Stomach (tissue), 9 donors: ENCODE measurements around the gene CHCHD6. TPM values are rescaled to one million over a fixed set of nuclear protein-coding genes. Genes with fewer than 3 reads are reported as not detected.

ENCODE experiments used
- DNase-seq, 2 donors: peaks; one replicate each; pipeline versions ENCODE4 v3.0.0 to v3.0.0-alpha.2; 2013 to 2019
- H3K27ac ChIP-seq, 5 donors: fragments of 200-600 bp in 4 of 5; sonication (generic) in 4 of 5; one replicate each; pipeline ENCODE4 v1.5.1; 2013 to 2019; ENCODE audit warnings: mild to moderate bottlenecking in 1 of 5, moderate library complexity in 1 of 5
- H3K27me3 ChIP-seq, 3 donors: fragments of 200-600 bp; sonication (generic); one replicate each; pipeline ENCODE4 v1.5.1; 2017 to 2019; ENCODE audit warnings: mixed run types in 1 of 3
- H3K36me3 ChIP-seq, 4 donors: fragments of 200-600 bp; sonication (generic); 1 replicate in 3 of 4; 2 replicates in 1 of 4; pipeline ENCODE4 v1.5.1; 2016 to 2019
- H3K4me1 ChIP-seq, 4 donors: fragments of 200-600 bp; sonication (generic); one replicate each; pipeline ENCODE4 v1.5.1; 2016 to 2019
- H3K4me3 ChIP-seq, 4 donors: fragments of 200-600 bp; sonication (generic) in 3 of 4; one replicate each; pipeline ENCODE4 v1.5.1; 2016 to 2019; ENCODE audit warnings: mild to moderate bottlenecking in 1 of 4
- H3K9me3 ChIP-seq, 4 donors: fragments of 200-600 bp; sonication (generic); one replicate each; pipeline ENCODE4 v1.5.1; 2016 to 2019
- CTCF ChIP-seq, 7 experiments: fragments of 450-650 bp in 4 of 7; fragments of 200-600 bp in 3 of 7; sonication (generic) in 3 of 7; IDR thresholded peaks; one replicate each; pipeline ENCODE4 v1.5.1; 2016 to 2019; ENCODE audit warnings: antibody characterized with exemption in 7 of 7, control low read depth in 2 of 7, mild to moderate bottlenecking in 1 of 7
- EP300 ChIP-seq: sonication (generic); formaldehyde crosslinking; IDR thresholded peaks from one replicate; pipeline ENCODE4 v1.6.1; 2017; ENCODE audit warnings: antibody characterized with exemption
- POLR2A ChIP-seq, 4 donors: fragments of 450-650 bp; IDR thresholded peaks; one replicate each; pipeline ENCODE4 v1.6.1; 2016; ENCODE audit warnings: antibody characterized with exemption in 4 of 4, control low read depth in 2 of 4, mild to moderate bottlenecking in 1 of 4, moderate library complexity in 1 of 4
- POLR2AphosphoS5 ChIP-seq, 3 donors: sonication (generic); formaldehyde crosslinking; IDR thresholded peaks; one replicate each; pipeline ENCODE4 v1.6.1; 2016; ENCODE audit warnings: antibody characterized with exemption in 3 of 3
- WGBS, 5 donors: extraction: QIAGEN DNeasy Blood & Tissue Kit in 3 of 5; methylation state at CpG; one replicate each; pipeline versions ENCODE4 v1.1.5 to v1.1.7; 2013 to 2018; 5-methylcytosine and 5-hydroxymethylcytosine counted together
- intact Hi-C: fragments of 100-400 bp; cut with DNase I; formaldehyde crosslinking; loops from one replicate; pipeline ENCODE4 v1.15.1; 2023; ENCODE audit warnings: low total_unique reads
- polyA plus RNA-seq, 3 donors: library from polyadenylated mRNA; stranded (reverse); fragments of 200-250 nt; gene quantifications; one replicate each; pipeline ENCODE4 v1.2.3, GENCODE V29; 2013
- total RNA-seq, 5 donors: library from RNA; depleted of rRNA; stranded (reverse); fragments of >200 nt; gene quantifications; one replicate each; pipeline versions ENCODE4 v1.1.0 to v1.2.3, GENCODE V29; 2014 to 2016
- donor health status: healthy with polysubstance abuse.
- donor health status: Bipolar disorder and iron deficiency.
- donor health status: healthy.

CHCHD6 gene
- total and polyA plus RNA-seq, 8 donors = 4.0 to 40.8 (median 11.9) TPM; not detected in 1

DNA sequence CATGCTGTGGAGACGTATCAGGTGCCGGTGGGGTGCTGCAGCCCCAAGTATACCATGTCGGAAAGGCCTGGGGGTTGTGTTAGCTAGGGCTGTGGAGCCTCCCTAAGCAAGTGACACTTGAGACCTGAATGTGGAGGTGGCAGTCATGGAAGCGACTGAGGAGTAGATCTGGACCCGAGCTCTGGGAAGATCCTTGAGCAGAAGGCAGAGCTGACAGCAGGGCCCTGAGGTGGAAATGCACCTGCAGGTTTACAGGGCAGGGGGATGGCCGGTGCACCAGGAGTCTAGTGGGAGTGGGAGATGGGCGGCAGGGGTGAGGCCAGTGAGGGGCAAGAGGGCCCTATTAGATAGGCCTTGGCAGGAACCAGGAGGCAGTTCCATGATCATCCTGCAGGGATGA, 187.1 kb downstream of the CHCHD6 start:
- intact Hi-C loops = no loop called here
- H3K27ac ChIP-seq = no peak overlapping the region
- H3K27me3 ChIP-seq = no peaks in the 10 kb centered on the region
- DNase-seq = no peak
- H3K4me3 ChIP-seq = no peak overlapping the region
- no peaks in the 10 kb centered on the region for H3K36me3 ChIP-seq
- peaks cover 0 to 19% (median 9%) of the 10 kb centered on the region in 4 donors for H3K4me1 ChIP-seq
- no peak for TF ChIP-seq CTCF (IDR thresholded peaks at IDR 0.05)
- TF ChIP-seq EP300 = no peak
- TF ChIP-seq POLR2A (IDR thresholded peaks at IDR 0.05) = no peak
- TF ChIP-seq POLR2AphosphoS5 (IDR thresholded peaks at IDR 0.05) = no peak
- 95 to 99% (median 97%) methylated on average over 7 of the region's 7 CpGs for WGBS, 5 donors
- no peaks in the 10 kb centered on the region for H3K9me3 ChIP-seq

GRCh38 chr3:126891791-126892190, 187.8 kb downstream of the CHCHD6 start:
- no peaks in the 10 kb centered on the region for H3K27me3 ChIP-seq
- H3K4me3 ChIP-seq = no peak overlapping the region
- no peak for DNase-seq
- H3K9me3 ChIP-seq = no peaks in the 10 kb centered on the region
- no peaks in the 10 kb centered on the region for H3K36me3 ChIP-seq
- H3K27ac ChIP-seq = no peak overlapping the region
- H3K4me1 ChIP-seq = peaks cover 0 to 17% (median 11%) of the 10 kb centered on the region in 4 donors
- 95 to 98% (median 97%) methylated on average over 9 to 10 of the region's 10 CpGs for WGBS, 5 donors
- intact Hi-C loops = no loop called here
- TF ChIP-seq POLR2AphosphoS5 (IDR thresholded peaks at IDR 0.05) (no peak), EP300 (no peak), POLR2A (IDR thresholded peaks at IDR 0.05) (no peak)

GRCh38 chr3:126893651-126894050, 189.6 kb downstream of the CHCHD6 start:
- no peak overlapping the region for H3K27ac ChIP-seq
- no peaks in the 10 kb centered on the region for H3K36me3 ChIP-seq
- no peaks in the 10 kb centered on the region for H3K9me3 ChIP-seq
- intact Hi-C loops = no loop called here
- 79 to 98% (median 96%) methylated on average over 2 of the region's 2 CpGs for WGBS, 5 donors
- DNase-seq = no peak
- H3K27me3 ChIP-seq = no peaks in the 10 kb centered on the region
- peaks cover 0 to 14% (median 9%) of the 10 kb centered on the region in 4 donors for H3K4me1 ChIP-seq
- no peak for TF ChIP-seq CTCF (IDR thresholded peaks at IDR 0.05)
- TF ChIP-seq EP300 = no peak
- no peak for TF ChIP-seq POLR2A (IDR thresholded peaks at IDR 0.05)
- no peak for TF ChIP-seq POLR2AphosphoS5 (IDR thresholded peaks at IDR 0.05)
- no peak overlapping the region for H3K4me3 ChIP-seq

DNA sequence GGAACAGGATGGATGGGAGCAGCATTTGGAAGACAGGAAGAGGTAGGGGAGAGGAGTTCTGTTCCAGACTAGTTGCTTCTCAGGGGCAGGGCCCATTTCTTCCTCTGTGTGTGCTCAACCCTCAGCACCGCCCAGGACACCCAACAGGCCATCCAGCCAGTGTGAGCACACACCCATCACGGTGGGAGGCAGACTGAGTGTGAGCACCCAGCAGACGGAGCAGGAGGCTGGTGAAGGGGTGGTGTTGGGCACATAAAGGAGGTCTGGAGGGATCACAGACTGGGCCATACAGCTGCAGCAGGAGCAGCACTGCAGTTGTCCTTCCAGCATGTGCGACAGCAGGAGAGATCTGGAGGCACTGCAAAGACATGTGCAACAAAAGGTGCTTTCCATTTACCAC, 190.4 kb downstream of the CHCHD6 start:
- TF ChIP-seq CTCF (IDR thresholded peaks at IDR 0.05) = no peak
- no peak for TF ChIP-seq POLR2A (IDR thresholded peaks at IDR 0.05)
- no peak for TF ChIP-seq EP300
- TF ChIP-seq POLR2AphosphoS5 (IDR thresholded peaks at IDR 0.05) = no peak
- no peaks in the 10 kb centered on the region for H3K36me3 ChIP-seq
- H3K4me3 ChIP-seq = no peak overlapping the region
- peaks cover 0 to 14% (median 9%) of the 10 kb centered on the region in 4 donors for H3K4me1 ChIP-seq
- no peak overlapping the region for H3K27ac ChIP-seq
- 77 to 97% (median 91%) methylated on average over 4 of the region's 4 CpGs for WGBS, 5 donors
- H3K9me3 ChIP-seq = no peaks in the 10 kb centered on the region
- intact Hi-C loops = no loop called here
- no peak for DNase-seq
- no peaks in the 10 kb centered on the region for H3K27me3 ChIP-seq

DNA sequence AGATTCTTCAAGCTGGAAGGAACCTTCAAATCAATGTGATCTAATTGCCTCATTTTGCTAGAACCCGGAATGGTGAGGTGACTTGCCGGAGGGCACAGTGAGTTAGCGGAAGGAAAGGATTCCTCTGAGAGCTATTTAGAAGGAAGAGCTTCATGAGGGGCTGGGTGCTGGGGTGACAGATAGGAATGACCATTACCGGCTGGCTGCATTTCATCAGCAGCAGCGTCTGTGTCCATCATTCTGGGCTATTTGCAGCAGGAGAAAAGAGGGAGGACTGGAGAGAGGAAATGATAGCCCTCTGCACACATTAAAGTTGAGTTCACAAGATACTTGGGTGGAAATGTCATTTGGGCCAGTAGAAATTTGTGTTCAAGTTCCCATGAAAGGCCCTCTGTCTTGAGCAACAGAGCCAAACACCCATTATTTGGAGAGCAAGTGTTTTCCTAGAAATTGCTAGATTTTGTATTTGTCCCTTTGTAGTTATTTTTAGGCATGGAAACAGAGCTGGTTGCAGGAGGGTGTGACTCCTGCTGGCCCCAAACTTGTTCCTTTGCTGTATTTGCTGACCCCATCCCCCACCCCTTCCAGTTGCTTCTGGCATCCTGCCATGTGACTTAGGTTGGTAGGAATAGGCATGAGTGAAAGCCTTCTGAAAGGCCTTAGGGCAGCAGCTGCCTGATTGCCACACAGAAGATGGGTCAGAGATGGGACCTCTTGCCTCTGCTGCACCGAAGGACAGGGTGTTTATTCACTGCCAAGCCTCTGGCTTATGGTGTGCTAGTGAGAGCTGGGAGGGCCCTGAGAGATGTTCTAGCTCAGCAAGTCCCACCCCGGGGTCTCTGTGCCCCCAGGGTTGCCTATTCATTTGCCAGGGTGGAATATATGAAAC, 191.4 kb downstream of the CHCHD6 start:
- Histone ChIP-seq H3K9me3 (no peaks in the 10 kb centered on the region), H3K4me1 (peaks cover 0 to 14% (median 9%) of the 10 kb centered on the region in 4 donors), H3K36me3 (no peaks in the 10 kb centered on the region), H3K27me3 (no peaks in the 10 kb centered on the region), H3K4me3 (no peak overlapping the region), H3K27ac (no peak overlapping the region)
- 77 to 82% (median 78%) methylated on average over 7 of the region's 7 CpGs for WGBS, 5 donors
- intact Hi-C loops = no loop called here
- TF ChIP-seq CTCF (IDR thresholded peaks at IDR 0.05) = no peak
- no peak for TF ChIP-seq POLR2A (IDR thresholded peaks at IDR 0.05)
- no peak for TF ChIP-seq EP300
- TF ChIP-seq POLR2AphosphoS5 (IDR thresholded peaks at IDR 0.05) = no peak
- DNase-seq = peak in 1 of 2 donors; percentile 32
